Measurements from ENCODE around the gene ATAD5. TPM values are rescaled to one million over a fixed set of nuclear protein-coding genes. Genes with fewer than 3 reads are reported as not detected.
A peak's percentile ranks its signal among the peaks of the same experiment; 100 is the strongest.

Gene ATAD5
- total and polyA plus RNA-seq, 2 of the 4 experiments (the other 2 are of a cell fraction), result 1.0 to 1.3 TPM

GRCh38 chr17:30824356-30825145 is 7.2 kb upstream of the ATAD5 start, which contains the start of gene CRLF3:
Gene CRLF3, minus strand, starts transcription at chr17:30824692. Its CDS starts 41 bp downstream, at chr17:30824651.
- peak within 1 kb of the TSS; percentile 21; the same call in 1 of the 2 replicates for H2AK5ac ChIP-seq (ENCODE audit: low read depth, low read length)
- intact Hi-C loops (cut with micrococcal nuclease), result no loop called here
- peak within 1 kb of the TSS; percentile 30; the same call in 1 of the 2 replicates for H3K18ac ChIP-seq (ENCODE audit: low read depth, low read length)
- in situ Hi-C loops (cut with MboI; ENCODE audit: low sequenced_read_pairs), result no loop called here
- H2BK15ac ChIP-seq (ENCODE audit: low read depth, low read length), result peak within 1 kb of the TSS; percentile 47; the same call in 1 of the 3 replicates
- BruUV-seq (replicated peaks), result no TSS peak
- TF ChIP-seq NFE2L2 (IDR thresholded peaks at IDR 0.05; ENCODE audit: low read depth, low read length) (no peak), CTCF (conservative IDR thresholded peaks at IDR 0.05; ENCODE audit: low read depth, low read length) (peak; percentile 60), MXI1 (IDR thresholded peaks at IDR 0.05; ENCODE audit: borderline replicate concordance, low read depth, low read length) (peak; percentile 72; the same call in 1 of the 2 replicates), RAD21 (IDR thresholded peaks at IDR 0.05; ENCODE audit: low read length) (peak; percentile 43; the same call in 1 of the 2 replicates), MAZ (IDR thresholded peaks at IDR 0.05; ENCODE audit: borderline replicate concordance, low read depth, low read length) (peak; percentile 39; the same call in 1 of the 2 replicates), BHLHE40 (IDR thresholded peaks at IDR 0.05; ENCODE audit: low read depth, low read length) (peak; percentile 80), SMC3 (IDR thresholded peaks at IDR 0.05; ENCODE audit: low read depth, low read length) (peak; percentile 33; the same call in 1 of the 2 replicates), CHD1 (IDR thresholded peaks at IDR 0.05; ENCODE audit: low read depth, low read length) (no peak), POLR2A (IDR thresholded peaks at IDR 0.05; ENCODE audit: low read depth, low read length) (peak; percentile 56), RCOR1 (IDR thresholded peaks at IDR 0.05; ENCODE audit: insufficient replicate concordance, low read length) (no peak), MAFK (IDR thresholded peaks at IDR 0.05; ENCODE audit: low read depth, low read length) (no peak)
- H4K20me1 ChIP-seq (ENCODE audit: insufficient read depth, low read length), result no peaks in the 10 kb centered on the region
- H4K91ac ChIP-seq (ENCODE audit: insufficient read depth, low read depth, low read length), result peak within 1 kb of the TSS; percentile 96
- peak within 1 kb of the TSS; percentile 98 for H2AFZ ChIP-seq (replicated peaks; ENCODE audit: low read length, poor library complexity)
- dilution Hi-C loops (cut with HindIII; ENCODE audit: low sequenced_read_pairs, unreplicated experiment), result no loop called here
- CTCF ChIA-PET, result interaction anchor here (0.6 to 1.3 kb wide), 5 partner anchors 11 to 454 kb away, joined by 3 to 5 read pairs (median 3); no protein-coding TSS in a partner anchor
- peak within 1 kb of the TSS; percentile 47; the same call in 1 of the 2 replicates for H3K56ac ChIP-seq (ENCODE audit: extremely low read depth, insufficient read depth, low read length)
- WGBS, 2 experiments (ENCODE audit: extremely low coverage in 2 of 2, insufficient read length in 1 of 2), result 3% methylated on average over 23 of the region's 75 CpGs; no CpG with 5 or more reads in 1 of the 2 experiments
- H3K4me3 ChIP-seq (ENCODE audit: insufficient read depth, low read depth, low read length), result peak within 1 kb of the TSS; percentile 85
- ATAC-seq (ENCODE audit: low read depth) (peak; percentile 98), DNase-seq (peak; percentile 87)
- H2BK5ac ChIP-seq (ENCODE audit: low read depth, low read length, poor library complexity, severe bottlenecking), result peak within 1 kb of the TSS; percentile 86
- H4K5ac ChIP-seq (ENCODE audit: low read depth, low read length), result peak within 1 kb of the TSS; percentile 89
- H2BK120ac ChIP-seq (ENCODE audit: low read depth, low read length), result peak within 1 kb of the TSS; percentile 78
- H3K23ac ChIP-seq (ENCODE audit: low read depth, low read length), result peak within 1 kb of the TSS; percentile 89
- H3K27me3 ChIP-seq (ENCODE audit: control insufficient read depth, insufficient read depth, low read length), result no peaks in the 10 kb centered on the region
- peaks cover 15 to 43% of the 10 kb centered on the region in 2 experiments for H3K79me1 ChIP-seq (ENCODE audit: low read depth in 1 of 2, low read length in 2 of 2)
- peak within 1 kb of the TSS; percentile 88 to 99 for H4K8ac ChIP-seq (ENCODE audit: low read depth in 2 of 2, low read length in 2 of 2)
- peak within 1 kb of the TSS; percentile 93 for H3K4me2 ChIP-seq (ENCODE audit: low read depth, low read length)
- H3K14ac ChIP-seq (replicated peaks; ENCODE audit: low read depth, low read length), result peak within 1 kb of the TSS; percentile 94
- peak within 1 kb of the TSS; percentile 93 for H3K4ac ChIP-seq (ENCODE audit: low read depth, low read length)
- H2BK20ac ChIP-seq (ENCODE audit: low read depth, low read length), result no peak within 1 kb of the TSS
- peaks cover 3% of the 10 kb centered on the region for H3K4me1 ChIP-seq (ENCODE audit: control insufficient read depth, insufficient read depth, low read length)
- 0 out of 2 replicates have a peak, but pooled peaks cover 4% of the 10 kb centered on the region for H3K9me1 ChIP-seq (ENCODE audit: insufficient read depth, low read length)
- peak within 1 kb of the TSS; percentile 75 for H3K9ac ChIP-seq (ENCODE audit: low read depth, low read length)
- POLR2A ChIA-PET (ENCODE audit: unreplicated experiment), result no interaction called here
- peak within 1 kb of the TSS; percentile 73 for H3K27ac ChIP-seq (ENCODE audit: insufficient read depth, low read length)
- peak within 1 kb of the TSS; percentile 95 for H2AK9ac ChIP-seq (replicated peaks; ENCODE audit: low read depth, low read length, poor library complexity)
- no peaks in the 10 kb centered on the region for H3K36me3 ChIP-seq (ENCODE audit: control insufficient read depth, insufficient read depth, low read length)
- no peaks in the 10 kb centered on the region for H3K9me3 ChIP-seq (ENCODE audit: control insufficient read depth, insufficient read depth, low read length)
